ENCODE results near the gene BTBD2.

DNA sequence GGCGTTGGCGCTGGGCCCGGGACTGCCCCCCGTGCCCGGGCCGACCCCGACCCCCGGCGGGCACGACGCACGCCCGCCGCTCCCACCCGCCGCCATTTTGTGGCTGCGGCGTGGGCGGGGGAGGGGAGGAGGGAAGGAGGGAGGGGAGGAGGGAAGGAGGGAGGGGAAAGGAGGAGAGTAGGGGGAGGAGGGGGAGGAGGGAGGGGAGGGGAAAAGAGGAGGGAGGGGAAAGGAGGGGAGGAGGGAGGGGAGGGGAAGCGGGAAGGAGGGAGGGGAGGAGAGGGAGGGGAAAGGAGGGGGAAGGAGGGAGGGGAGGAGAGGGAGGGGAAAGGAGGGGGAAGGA, at the start of gene BTBD2:
- TF ChIP-seq, protein P1, sequence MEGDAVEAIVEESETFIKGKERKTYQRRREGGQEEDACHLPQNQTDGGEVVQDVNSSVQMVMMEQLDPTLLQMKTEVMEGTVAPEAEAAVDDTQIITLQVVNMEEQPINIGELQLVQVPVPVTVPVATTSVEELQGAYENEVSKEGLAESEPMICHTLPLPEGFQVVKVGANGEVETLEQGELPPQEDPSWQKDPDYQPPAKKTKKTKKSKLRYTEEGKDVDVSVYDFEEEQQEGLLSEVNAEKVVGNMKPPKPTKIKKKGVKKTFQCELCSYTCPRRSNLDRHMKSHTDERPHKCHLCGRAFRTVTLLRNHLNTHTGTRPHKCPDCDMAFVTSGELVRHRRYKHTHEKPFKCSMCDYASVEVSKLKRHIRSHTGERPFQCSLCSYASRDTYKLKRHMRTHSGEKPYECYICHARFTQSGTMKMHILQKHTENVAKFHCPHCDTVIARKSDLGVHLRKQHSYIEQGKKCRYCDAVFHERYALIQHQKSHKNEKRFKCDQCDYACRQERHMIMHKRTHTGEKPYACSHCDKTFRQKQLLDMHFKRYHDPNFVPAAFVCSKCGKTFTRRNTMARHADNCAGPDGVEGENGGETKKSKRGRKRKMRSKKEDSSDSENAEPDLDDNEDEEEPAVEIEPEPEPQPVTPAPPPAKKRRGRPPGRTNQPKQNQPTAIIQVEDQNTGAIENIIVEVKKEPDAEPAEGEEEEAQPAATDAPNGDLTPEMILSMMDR (IDR thresholded peaks at IDR 0.05): no peak
- no peak for TF ChIP-seq POLR2A (IDR thresholded peaks at IDR 0.05)
